GM18861 (cell line): Measurements from ENCODE around the gene RNASE9.
"Not testable (repeated sequence)": the region's sequence is repeated elsewhere in the genome, so short reads cannot be mapped to it uniquely, and the experiment has no call there.

Source experiments
- ATAC-seq: cut with Tn5 transposase; IDR thresholded peaks from one replicate; pipeline ENCODE4 v1.9.1; 2021; ENCODE audit not compliant: unreplicated experiment

Gene RNASE9

DNA sequence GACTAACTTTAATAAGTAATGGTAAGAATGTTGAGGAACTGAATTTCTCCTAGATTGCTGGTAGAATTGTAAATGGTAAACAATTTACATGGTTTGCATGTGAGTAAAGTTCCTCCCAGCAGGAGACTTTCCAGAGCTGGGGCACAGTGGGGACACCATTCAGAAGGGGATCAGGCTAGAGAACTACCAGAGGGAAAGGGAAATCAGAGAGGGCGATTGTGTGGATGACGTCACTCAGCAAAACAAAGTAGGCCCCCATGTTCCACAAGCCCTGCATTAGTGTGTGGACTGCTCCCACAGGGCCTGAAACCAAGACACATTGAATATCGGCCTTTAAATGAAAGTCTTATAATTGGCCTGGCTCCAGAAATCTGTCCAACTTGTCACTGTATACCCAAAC lies 17.5 kb upstream of the RNASE9 start:
- ATAC-seq: no peak

GRCh38 chr14:20572382-20572990 lies 11.6 kb upstream of the RNASE9 start:
- not testable (repeated sequence) for ATAC-seq

GRCh38 chr14:20570720-20571119 lies 9.9 kb upstream of the RNASE9 start:
- not testable (repeated sequence) for ATAC-seq

- ATAC-seq: not testable (repeated sequence)
These were observed 9.0 kb upstream of the RNASE9 start for GRCh38 chr14:20569865-20570264.

DNA sequence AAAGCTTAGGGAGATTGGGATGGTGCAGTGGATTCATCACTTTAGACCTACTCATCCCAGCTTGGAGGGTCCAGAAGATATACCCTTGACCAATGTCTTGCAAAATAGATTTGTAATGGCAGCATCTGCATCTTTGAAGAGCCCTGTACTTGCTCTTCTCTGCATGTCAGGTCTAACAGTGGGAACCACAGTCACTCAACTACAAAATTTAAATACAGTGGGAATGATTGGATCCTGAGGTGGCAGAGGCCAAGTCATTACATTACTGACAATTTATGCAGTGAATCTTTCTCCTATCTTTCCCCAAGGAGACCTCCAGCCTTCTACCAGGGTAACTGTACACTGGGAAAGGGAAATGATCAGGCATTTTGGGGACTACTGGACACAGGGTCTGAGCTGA lies 8.2 kb upstream of the RNASE9 start:
- no peak for ATAC-seq

DNA sequence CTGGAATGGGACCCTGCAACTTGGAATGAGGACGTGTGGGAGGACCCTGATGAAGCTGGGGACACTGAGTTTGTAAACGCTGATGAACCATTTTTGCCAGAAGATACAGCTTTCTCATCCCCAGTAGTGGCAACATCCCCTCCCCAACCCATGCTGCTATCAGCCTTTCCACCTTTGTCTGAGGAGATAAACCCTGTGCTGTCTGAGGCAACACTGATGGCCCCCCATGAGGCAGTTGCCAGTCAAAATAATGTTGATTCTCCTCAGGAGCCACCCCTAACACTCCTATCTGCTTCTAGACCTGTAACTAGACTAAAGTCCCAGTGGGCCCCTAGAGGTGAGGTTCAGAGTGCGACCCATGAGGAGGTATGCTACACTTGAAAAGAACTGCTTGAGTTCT lies 7.5 kb upstream of the RNASE9 start:
- ATAC-seq: no peak

DNA sequence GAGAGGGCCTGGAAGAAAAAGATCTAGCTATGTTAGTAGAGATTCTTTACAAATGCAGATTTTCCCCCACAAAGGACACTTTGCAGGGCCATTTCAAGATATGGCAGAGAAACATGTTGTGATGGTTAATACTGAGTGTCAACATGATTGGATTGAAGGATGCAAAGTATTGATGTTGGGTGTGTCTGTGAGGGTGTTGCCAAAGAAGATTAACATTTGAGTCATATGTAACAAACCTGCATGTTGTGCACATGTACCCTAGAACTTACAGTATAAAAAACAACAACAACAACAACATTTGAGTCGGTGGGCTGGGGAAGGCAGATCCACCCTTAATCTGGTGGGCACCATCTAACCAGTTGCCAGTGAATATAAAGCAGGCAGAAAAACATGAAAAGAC lies 6.4 kb upstream of the RNASE9 start:
- not testable (repeated sequence) for ATAC-seq

GRCh38 chr14:20564501-20564997 lies 3.7 kb upstream of the RNASE9 start:
- ATAC-seq: no peak

DNA sequence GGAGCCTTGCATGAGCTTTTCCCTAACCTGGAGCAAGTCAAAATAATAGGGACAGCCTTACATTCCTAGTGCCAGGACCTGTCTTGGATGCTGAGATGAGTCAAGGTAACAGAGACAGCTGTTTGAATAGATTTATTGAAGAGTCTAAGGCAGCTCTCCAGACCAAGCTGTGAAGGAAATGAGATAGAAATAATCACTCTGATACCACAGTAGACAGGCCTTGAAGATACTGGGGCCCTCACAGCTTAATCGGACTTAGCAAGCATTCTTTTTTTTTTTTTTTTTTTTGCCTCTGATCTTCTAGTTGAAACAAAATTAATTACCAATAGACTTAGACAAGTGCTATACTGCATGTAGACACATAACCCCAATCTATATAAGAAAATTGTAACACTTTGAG lies 3.1 kb upstream of the RNASE9 start:
- no peak for ATAC-seq

DNA sequence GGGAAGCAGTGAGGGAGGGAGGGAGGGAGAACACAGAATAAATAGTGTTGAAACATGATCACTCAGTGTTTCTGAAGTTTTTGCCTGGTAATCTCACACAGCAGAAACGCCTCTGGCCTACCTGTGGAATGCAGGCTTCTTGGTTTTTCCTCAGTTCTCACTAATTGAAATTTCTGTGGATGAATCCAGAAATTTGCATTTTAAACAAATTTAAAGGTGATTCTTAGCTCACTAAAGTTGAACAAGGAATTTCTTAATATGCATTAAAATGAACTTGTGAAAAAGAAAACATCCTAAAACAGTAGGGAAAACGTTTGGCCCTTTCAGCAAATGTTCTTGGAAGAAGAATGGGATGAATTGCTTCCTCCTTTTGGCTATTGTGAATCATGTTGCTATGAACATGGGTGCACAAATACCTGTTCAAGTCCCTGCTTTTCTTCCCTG lies 1.4 kb downstream of the RNASE9 start:
- ATAC-seq: no peak

- ATAC-seq: no peak
These were observed 3.7 kb downstream of the RNASE9 start for GRCh38 chr14:20557212-20557542.

GRCh38 chr14:20556500-20557211 lies 4.2 kb downstream of the RNASE9 start:
- ATAC-seq: no peak

- no peak for ATAC-seq
These were observed 5.0 kb downstream of the RNASE9 start for GRCh38 chr14:20555845-20556244.

DNA sequence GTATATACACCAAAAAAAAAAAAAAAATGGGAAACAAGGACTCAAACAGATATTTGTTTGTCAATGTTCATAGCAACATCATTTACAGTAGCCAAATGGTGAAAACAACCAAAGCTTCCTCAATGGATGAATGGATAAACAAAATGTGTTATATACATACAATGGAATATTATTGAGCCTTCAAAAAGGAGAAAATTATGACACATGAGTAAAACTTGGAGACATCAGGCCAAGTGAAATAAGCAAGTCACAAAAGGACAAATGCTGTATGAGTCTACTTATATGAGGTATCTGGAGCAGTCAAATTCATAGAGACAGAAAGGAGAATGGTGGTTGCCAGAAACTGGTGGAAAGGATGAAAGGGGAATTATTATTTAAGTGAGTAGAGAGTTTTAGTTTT lies 7.8 kb downstream of the RNASE9 start:
- no peak for ATAC-seq

DNA sequence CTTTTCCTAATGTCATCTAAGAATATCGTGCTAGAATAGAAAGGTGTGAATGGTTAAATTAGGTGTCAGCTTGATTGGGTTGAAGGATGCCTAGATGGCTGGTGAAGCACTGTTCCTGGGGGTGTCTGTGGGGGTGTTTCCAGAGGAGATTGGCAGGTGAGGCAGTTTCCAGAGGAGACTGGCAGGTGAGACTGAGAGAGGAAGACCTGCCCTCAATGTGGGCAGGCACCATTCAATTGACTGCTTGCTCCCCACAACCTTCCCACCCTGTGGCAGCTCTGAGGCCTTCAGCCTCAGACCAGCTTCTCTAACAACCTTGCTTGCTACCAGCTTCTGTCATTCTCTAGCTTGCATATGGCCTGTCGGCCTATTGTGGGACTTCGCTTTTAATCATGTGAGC lies 9.2 kb downstream of the RNASE9 start:
- ATAC-seq: no peak

DNA sequence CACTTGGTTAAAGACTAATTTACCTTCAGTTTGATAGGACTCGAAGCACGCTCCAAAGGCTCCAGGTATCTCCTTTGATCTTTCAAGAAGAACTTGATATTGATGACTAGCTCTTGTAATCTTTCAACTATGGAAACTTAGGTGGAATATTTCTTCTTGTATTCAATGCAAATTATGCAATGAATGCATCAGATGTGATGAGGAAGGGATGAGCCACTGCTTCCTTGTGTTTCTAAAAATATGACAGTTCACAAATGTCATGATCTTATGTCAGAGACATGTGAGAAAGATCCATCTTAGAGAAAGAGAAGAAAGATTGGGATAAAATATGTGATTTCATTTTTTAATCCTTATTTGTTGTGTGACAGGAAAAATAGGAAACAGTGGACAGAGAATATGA lies 9.9 kb downstream of the RNASE9 start:
- ATAC-seq: no peak

- ATAC-seq: no peak
These were observed 12.3 kb downstream of the RNASE9 start for GRCh38 chr14:20548414-20549158.

- ATAC-seq: no peak
These were observed 14.0 kb downstream of the RNASE9 start for GRCh38 chr14:20546877-20547276.

- ATAC-seq: no peak
These were observed 20.9 kb downstream of the RNASE9 start for GRCh38 chr14:20539906-20540305.

GRCh38 chr14:20530771-20531571 lies 29.9 kb downstream of the RNASE9 start:
- no peak for ATAC-seq

DNA sequence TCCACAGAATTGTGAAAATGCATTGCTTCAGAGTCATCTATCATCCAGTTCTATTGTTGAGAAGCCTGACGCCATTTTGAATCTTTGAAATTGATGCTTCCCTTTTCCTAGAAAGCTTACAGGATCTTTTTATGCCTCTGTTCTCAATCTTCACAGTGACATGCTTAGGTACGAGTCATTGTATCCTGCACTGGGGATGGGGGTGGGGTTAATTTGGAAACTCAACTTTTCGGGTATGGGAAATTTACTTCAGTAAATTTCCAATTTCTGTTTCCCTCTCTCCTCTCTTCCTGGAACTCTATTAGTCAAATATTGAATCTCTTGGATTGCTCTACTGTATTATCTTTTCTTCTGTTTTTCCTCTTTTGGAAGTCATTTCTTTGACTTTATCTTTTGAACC lies 31.0 kb downstream of the RNASE9 start:
- ATAC-seq: no peak
